Tibial artery (tissue), 4 donors: ENCODE measurements around the gene MCF2L2.

Experiments
- DNase-seq, 2 donors: peaks; one replicate each; pipeline ENCODE4 v3.0.0-alpha.2; 2019
- H3K27ac ChIP-seq, 2 donors: fragments of 200-600 bp; sonication (generic) in 1 of 2; 1 replicate in 1 of 2; 2 replicates in 1 of 2; pipeline ENCODE4 v1.5.1; 2018 to 2019; ENCODE audit warnings: mild to moderate bottlenecking in 1 of 2
- H3K27me3 ChIP-seq, 2 donors: fragments of 200-600 bp; sonication (generic) in 1 of 2; one replicate each; pipeline versions ENCODE4 v1.5.1 to v1.6.0; 2016 to 2019
- H3K36me3 ChIP-seq, 3 donors: fragments of 200-600 bp; sonication (generic) in 2 of 3; one replicate each; pipeline ENCODE4 v1.5.1; 2016 to 2019; ENCODE audit warnings: mild to moderate bottlenecking in 2 of 3
- H3K4me1 ChIP-seq, 4 donors: fragments of 200-600 bp; sonication (generic) in 2 of 4; 1 replicate in 3 of 4; 2 replicates in 1 of 4; pipeline ENCODE4 v1.5.1; 2016 to 2019
- H3K4me3 ChIP-seq, 2 donors: fragments of 200-600 bp; sonication (generic) in 1 of 2; 1 replicate in 1 of 2; 2 replicates in 1 of 2; pipeline ENCODE4 v1.5.1; 2018 to 2019; ENCODE audit warnings: mild to moderate bottlenecking in 2 of 2
- H3K9me3 ChIP-seq, 3 donors: fragments of 200-600 bp; sonication (generic) in 1 of 3; one replicate each; pipeline ENCODE4 v1.5.1; 2016 to 2019
- intact Hi-C: fragments of 100-400 bp; cut with DNase I; formaldehyde crosslinking; loops from one replicate; pipeline ENCODE4 v1.15.0; 2023; ENCODE audit warnings: low total_unique reads
- TF ChIP-seq, protein P1 (sequence below), 2 experiments: fragments of 200-600 bp in 1 of 2; fragments of 450-650 bp in 1 of 2; IDR thresholded peaks; one replicate each; pipeline ENCODE4 v1.5.1; 2017 to 2019; ENCODE audit warnings: antibody characterized with exemption in 2 of 2, mild to moderate bottlenecking in 1 of 2, moderate library complexity in 1 of 2

MCF2L2 gene

DNA sequence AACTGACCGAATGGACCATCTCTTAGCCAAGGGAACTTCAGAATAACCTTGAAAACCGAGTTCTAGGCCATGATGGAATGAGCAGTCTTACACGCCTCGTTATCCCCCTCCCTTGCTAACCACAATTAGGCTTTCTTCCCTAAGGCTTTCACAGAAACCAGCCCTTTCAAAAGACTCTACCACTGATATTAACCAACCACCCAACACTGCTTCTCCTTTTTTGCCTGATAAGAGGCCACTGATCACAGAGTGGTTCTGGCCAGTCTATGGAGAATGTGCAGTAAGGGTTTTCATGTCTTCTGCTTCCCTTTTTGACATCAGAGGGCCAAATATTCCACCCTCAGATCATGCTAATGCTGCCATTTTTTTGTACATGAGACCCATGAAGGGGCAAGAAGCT, 59.3 kb downstream of the MCF2L2 start:
- H3K4me1 ChIP-seq, result no peaks in the 10 kb centered on the region
- no peaks in the 10 kb centered on the region for H3K36me3 ChIP-seq
- no peak for DNase-seq
- H3K4me3 ChIP-seq, result no peak overlapping the region
- intact Hi-C loops, result no loop called here
- peaks cover 0 to 4% of the 10 kb centered on the region in 2 donors for H3K27me3 ChIP-seq
- H3K27ac ChIP-seq, result no peak overlapping the region
- TF ChIP-seq, protein P1, sequence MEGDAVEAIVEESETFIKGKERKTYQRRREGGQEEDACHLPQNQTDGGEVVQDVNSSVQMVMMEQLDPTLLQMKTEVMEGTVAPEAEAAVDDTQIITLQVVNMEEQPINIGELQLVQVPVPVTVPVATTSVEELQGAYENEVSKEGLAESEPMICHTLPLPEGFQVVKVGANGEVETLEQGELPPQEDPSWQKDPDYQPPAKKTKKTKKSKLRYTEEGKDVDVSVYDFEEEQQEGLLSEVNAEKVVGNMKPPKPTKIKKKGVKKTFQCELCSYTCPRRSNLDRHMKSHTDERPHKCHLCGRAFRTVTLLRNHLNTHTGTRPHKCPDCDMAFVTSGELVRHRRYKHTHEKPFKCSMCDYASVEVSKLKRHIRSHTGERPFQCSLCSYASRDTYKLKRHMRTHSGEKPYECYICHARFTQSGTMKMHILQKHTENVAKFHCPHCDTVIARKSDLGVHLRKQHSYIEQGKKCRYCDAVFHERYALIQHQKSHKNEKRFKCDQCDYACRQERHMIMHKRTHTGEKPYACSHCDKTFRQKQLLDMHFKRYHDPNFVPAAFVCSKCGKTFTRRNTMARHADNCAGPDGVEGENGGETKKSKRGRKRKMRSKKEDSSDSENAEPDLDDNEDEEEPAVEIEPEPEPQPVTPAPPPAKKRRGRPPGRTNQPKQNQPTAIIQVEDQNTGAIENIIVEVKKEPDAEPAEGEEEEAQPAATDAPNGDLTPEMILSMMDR (IDR thresholded peaks at IDR 0.05), result no peak
- H3K9me3 ChIP-seq, result no peaks in the 10 kb centered on the region

DNA sequence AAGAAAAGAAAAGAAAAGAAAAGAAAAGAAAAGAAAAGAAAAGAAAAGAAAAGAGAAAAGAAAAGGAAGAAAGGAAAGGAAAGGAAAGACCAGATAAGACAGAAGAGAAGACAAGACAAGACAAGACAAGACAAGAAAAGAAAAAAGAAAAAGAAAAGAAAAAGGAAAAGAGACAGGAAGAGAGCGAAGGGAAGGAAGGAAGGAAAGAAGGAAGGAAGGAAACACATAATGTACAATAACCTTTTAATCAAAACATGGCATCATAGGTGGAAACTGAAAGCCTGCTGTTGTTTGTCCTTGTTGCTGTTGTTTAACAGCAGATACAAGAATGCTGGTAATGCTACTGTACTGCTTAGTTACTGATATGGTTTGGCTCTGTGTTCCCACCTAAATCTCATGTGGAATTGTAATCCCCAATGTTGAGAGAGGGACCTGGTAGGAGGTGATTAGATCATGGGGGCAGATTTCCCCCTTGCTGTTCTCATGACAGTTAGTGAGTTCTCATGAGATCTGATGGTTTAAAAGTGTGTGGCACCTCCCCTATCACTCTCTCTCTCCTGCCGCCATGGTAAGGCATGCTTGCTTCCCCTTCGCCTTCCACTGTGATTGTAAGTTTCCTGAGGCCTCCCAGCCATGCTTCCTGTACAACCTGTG, 67.3 kb downstream of the MCF2L2 start:
- intact Hi-C loops, result no loop called here
- Histone ChIP-seq H3K4me3 (no peak overlapping the region), H3K9me3 (no peaks in the 10 kb centered on the region), H3K27ac (no peak overlapping the region), H3K36me3 (no peaks in the 10 kb centered on the region), H3K27me3 (no peaks in the 10 kb centered on the region), H3K4me1 (no peaks in the 10 kb centered on the region)
- no peak for DNase-seq
- TF ChIP-seq, protein P1 (IDR thresholded peaks at IDR 0.05), result no peak

DNA sequence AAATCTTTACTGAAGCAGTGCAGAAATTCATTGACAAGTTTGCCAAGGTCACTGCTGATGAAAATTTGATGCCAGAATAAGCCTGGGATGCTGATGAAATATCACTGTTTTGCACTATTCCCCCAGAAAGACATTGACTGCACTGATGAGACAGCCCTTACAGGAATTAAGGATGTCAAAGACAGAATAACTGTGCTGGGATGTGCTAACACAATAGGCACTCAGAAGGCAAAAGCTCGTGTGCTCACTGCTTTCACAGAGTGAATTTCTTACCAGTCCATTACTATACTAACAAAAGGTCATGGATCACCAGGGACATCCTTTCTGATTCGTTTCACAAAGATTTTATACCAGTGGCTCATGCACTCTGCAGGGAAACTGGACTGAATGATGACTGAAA, 69.4 kb downstream of the MCF2L2 start:
- no peak for DNase-seq
- TF ChIP-seq, protein P1 (IDR thresholded peaks at IDR 0.05), result no peak
- H3K27ac ChIP-seq, result no peak overlapping the region
- intact Hi-C loops, result no loop called here
- no peaks in the 10 kb centered on the region for H3K4me1 ChIP-seq
- H3K4me3 ChIP-seq, result no peak overlapping the region
- H3K36me3 ChIP-seq, result no peaks in the 10 kb centered on the region
- H3K27me3 ChIP-seq, result no peaks in the 10 kb centered on the region
- H3K9me3 ChIP-seq, result no peaks in the 10 kb centered on the region

DNA sequence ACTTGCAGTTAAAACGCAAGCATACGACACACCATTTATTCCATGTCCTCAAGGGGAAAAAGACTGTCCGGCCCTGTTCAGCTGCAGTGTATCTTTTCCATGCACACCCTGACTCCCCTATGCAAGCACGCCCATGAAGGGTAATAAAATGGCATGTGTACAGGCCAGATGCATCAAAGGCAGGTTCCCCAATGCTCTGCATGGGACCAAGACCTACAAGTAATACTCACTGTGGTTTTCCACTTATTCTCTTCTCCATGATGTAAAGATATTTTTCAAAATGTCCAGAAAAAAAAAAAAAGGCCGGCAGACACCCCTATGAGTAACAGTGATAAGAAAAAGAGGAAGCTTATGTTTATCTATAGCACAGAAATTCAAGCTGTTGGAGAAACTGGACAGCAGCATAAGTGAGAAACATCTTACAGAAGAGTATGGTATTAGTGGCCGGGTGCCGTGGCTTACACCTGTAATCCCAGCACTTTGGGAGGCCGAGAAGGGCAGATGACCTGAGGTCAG, 70.8 kb downstream of the MCF2L2 start:
- intact Hi-C loops, result no loop called here
- no peaks in the 10 kb centered on the region for H3K27me3 ChIP-seq
- no peak for DNase-seq
- no peaks in the 10 kb centered on the region for H3K9me3 ChIP-seq
- TF ChIP-seq, protein P1 (IDR thresholded peaks at IDR 0.05), result no peak
- no peaks in the 10 kb centered on the region for H3K36me3 ChIP-seq
- H3K4me3 ChIP-seq, result no peak overlapping the region
- no peaks in the 10 kb centered on the region for H3K4me1 ChIP-seq
- no peak overlapping the region for H3K27ac ChIP-seq

DNA sequence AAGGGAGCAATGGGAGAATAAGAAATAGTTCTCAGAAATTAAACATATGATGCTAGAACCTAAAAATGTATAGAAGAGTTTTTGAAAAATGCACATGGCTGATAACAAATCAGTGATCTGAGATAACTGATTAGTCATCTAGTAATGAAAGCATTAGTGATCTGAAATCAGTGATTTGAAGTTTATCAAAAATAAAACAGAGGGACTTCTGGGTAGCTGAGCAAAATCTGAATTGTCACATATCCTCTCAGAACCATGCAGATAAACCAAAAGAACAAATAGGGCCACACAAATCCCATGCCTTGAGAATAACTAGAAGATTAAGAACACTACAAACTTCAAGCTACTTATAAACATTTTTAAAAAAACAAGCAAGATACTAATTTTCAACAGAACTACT, 71.5 kb downstream of the MCF2L2 start:
- intact Hi-C loops, result no loop called here
- Histone ChIP-seq H3K4me1 (no peaks in the 10 kb centered on the region), H3K9me3 (no peaks in the 10 kb centered on the region), H3K27me3 (peaks cover 0 to 4% of the 10 kb centered on the region in 2 donors), H3K27ac (no peak overlapping the region), H3K4me3 (no peak overlapping the region), H3K36me3 (no peaks in the 10 kb centered on the region)
- DNase-seq, result no peak
- TF ChIP-seq, protein P1 (IDR thresholded peaks at IDR 0.05), result no peak
